HG03457 (cell line): ENCODE results near the gene XYLT1.

ENCODE experiments used
- ATAC-seq: cut with Tn5 transposase; IDR thresholded peaks from one replicate; pipeline ENCODE4 v1.9.1; 2021; ENCODE audit warnings: moderate number of reproducible peaks; ENCODE audit not compliant: unreplicated experiment

XYLT1 gene

GRCh38 chr16:17213025-17213424, 257.7 kb downstream of the XYLT1 start:
- no peak for ATAC-seq

- ATAC-seq, result no peak
Measured at GRCh38 chr16:17212606-17213005, 258.2 kb downstream of the XYLT1 start.

GRCh38 chr16:17211797-17212196, 259.0 kb downstream of the XYLT1 start:
- no peak for ATAC-seq

- no peak for ATAC-seq
Measured at GRCh38 chr16:17206712-17207111, 264.0 kb downstream of the XYLT1 start.

GRCh38 chr16:17205279-17206211, 265.2 kb downstream of the XYLT1 start:
- ATAC-seq, result no peak

GRCh38 chr16:17204644-17205043, 266.1 kb downstream of the XYLT1 start:
- no peak for ATAC-seq

GRCh38 chr16:17204206-17204605, 266.6 kb downstream of the XYLT1 start:
- no peak for ATAC-seq

GRCh38 chr16:17203424-17203823, 267.3 kb downstream of the XYLT1 start:
- ATAC-seq, result no peak

GRCh38 chr16:17199135-17199534, 271.6 kb downstream of the XYLT1 start:
- no peak for ATAC-seq

GRCh38 chr16:17196526-17196925, 274.2 kb downstream of the XYLT1 start:
- no peak for ATAC-seq

- no peak for ATAC-seq
Measured at GRCh38 chr16:17194190-17194780, 276.5 kb downstream of the XYLT1 start.

- ATAC-seq, result no peak
Measured at GRCh38 chr16:17193566-17194100, 277.1 kb downstream of the XYLT1 start.

- no peak for ATAC-seq
Measured at GRCh38 chr16:17184026-17184425, 286.7 kb downstream of the XYLT1 start.

GRCh38 chr16:17177959-17178905, 292.5 kb downstream of the XYLT1 start:
- ATAC-seq, result no peak

- no peak for ATAC-seq
Measured at GRCh38 chr16:17177242-17177958, 293.4 kb downstream of the XYLT1 start.

- no peak for ATAC-seq
Measured at GRCh38 chr16:17176199-17176598, 294.6 kb downstream of the XYLT1 start.

- no peak for ATAC-seq
Measured at GRCh38 chr16:17173281-17173680, 297.5 kb downstream of the XYLT1 start.

GRCh38 chr16:17171250-17172143, 299.3 kb downstream of the XYLT1 start:
- no peak for ATAC-seq

- no peak for ATAC-seq
Measured at GRCh38 chr16:17170435-17170834, 300.3 kb downstream of the XYLT1 start.
